Activated naive CD4-positive, alpha-beta T cell treated with anti-CD3 and anti-CD28 coated beads for 36 hours (primary cell): ENCODE results near the gene BSPRY. TPM values are rescaled to one million over a fixed set of nuclear protein-coding genes. Genes with fewer than 3 reads are reported as not detected.
A peak's percentile ranks its signal among the peaks of the same experiment; 100 is the strongest.

Experiments
- CTCF ChIA-PET: fragments of 350-600 bp; sonication (Branson Sonifier 250); formaldehyde crosslinking; loops from one replicate; lab custom pipeline; 2021; ENCODE audit warnings: antibody characterized with exemption; lab: Charles Lee
- DNase-seq: peaks from one replicate; pipeline ENCODE4 v3.0.0-alpha.2; 2020
- H3K27ac Mint-ChIP-seq: one replicate; pipeline ENCODE4 v1.8.0; 2021; ENCODE audit warnings: mild to moderate bottlenecking, mixed read lengths
- H3K27me3 Mint-ChIP-seq: one replicate; pipeline ENCODE4 v1.8.0; 2021; ENCODE audit warnings: low read depth, mixed read lengths
- H3K36me3 Mint-ChIP-seq: one replicate; pipeline ENCODE4 v1.8.0; 2021; ENCODE audit warnings: low read depth, mixed read lengths
- H3K4me1 Mint-ChIP-seq: one replicate; pipeline ENCODE4 v1.8.0; 2021; ENCODE audit warnings: low read depth, mixed read lengths
- H3K4me3 Mint-ChIP-seq: one replicate; pipeline ENCODE4 v1.8.0; 2021; ENCODE audit warnings: mild to moderate bottlenecking, moderate library complexity, mixed read lengths
- H3K9me3 Mint-ChIP-seq: one replicate; pipeline ENCODE4 v1.8.0; 2021; ENCODE audit warnings: mixed read lengths
- intact Hi-C: fragments of 100-400 bp; cut with micrococcal nuclease; formaldehyde crosslinking; loops from one replicate; pipeline ENCODE4 v1.15.1; 2023
- total RNA-seq, 2 experiments: library from RNA; stranded (reverse); gene quantifications; one replicate each; pipeline ENCODE4 v1.2.3, GENCODE V29; 2021

BSPRY gene
- total RNA-seq, 2 experiments from 2014 or later = 7.7 to 8.3 TPM

- CTCF ChIA-PET = no interaction called here
- peak overlapping the region; percentile 50 for H3K27ac Mint-ChIP-seq
- no peaks in the 10 kb centered on the region for H3K36me3 Mint-ChIP-seq
- peaks cover 4% of the 10 kb centered on the region for H3K27me3 Mint-ChIP-seq
- H3K4me1 Mint-ChIP-seq = peaks cover 62% of the 10 kb centered on the region
- H3K4me3 Mint-ChIP-seq = no peak overlapping the region
- intact Hi-C loops = no loop called here
- H3K9me3 Mint-ChIP-seq = no peaks in the 10 kb centered on the region
- peak; percentile 48 for DNase-seq
Measured at GRCh38 chr9:113343732-113344231, 5.6 kb upstream of the BSPRY start.

- DNase-seq = no peak
- no peaks in the 10 kb centered on the region for H3K36me3 Mint-ChIP-seq
- no peaks in the 10 kb centered on the region for H3K9me3 Mint-ChIP-seq
- no peak overlapping the region for H3K4me3 Mint-ChIP-seq
- peaks cover under 1% of the 10 kb centered on the region for H3K27me3 Mint-ChIP-seq
- H3K4me1 Mint-ChIP-seq = peaks cover 62% of the 10 kb centered on the region
- H3K27ac Mint-ChIP-seq = peak overlapping the region; percentile 73
- CTCF ChIA-PET = interaction anchor here (1.2 kb wide), 1 partner anchor 56 kb away, joined by 5 read pairs; the partner anchor contains the start of gene ALAD
- intact Hi-C loops = no loop called here
Measured at GRCh38 chr9:113345190-113345589, 4.2 kb upstream of the BSPRY start.

GRCh38 chr9:113345671-113346070, 3.7 kb upstream of the BSPRY start:
- Mint-ChIP-seq H3K9me3 (no peaks in the 10 kb centered on the region), H3K4me1 (peaks cover 62% of the 10 kb centered on the region), H3K36me3 (no peaks in the 10 kb centered on the region), H3K4me3 (no peak overlapping the region), H3K27me3 (peaks cover 5% of the 10 kb centered on the region), H3K27ac (peak overlapping the region; percentile 73)
- CTCF ChIA-PET = interaction anchor here (1.2 kb wide), 1 partner anchor 56 kb away, joined by 5 read pairs; the partner anchor contains the start of gene ALAD
- no peak for DNase-seq
- intact Hi-C loops = no loop called here

GRCh38 chr9:113348437-113348836, 904 bp upstream of the BSPRY start:
- intact Hi-C loops = loop anchor here (1.0 kb wide), 2 partner anchors 8 to 62 kb away; partner anchors contain the start of genes C9orf43, POLE3 and WDR31
- Mint-ChIP-seq H3K27me3 (peaks cover 22% of the 10 kb centered on the region), H3K4me3 (peak overlapping the region; percentile 22), H3K9me3 (no peaks in the 10 kb centered on the region), H3K4me1 (peaks cover 64% of the 10 kb centered on the region), H3K36me3 (no peaks in the 10 kb centered on the region), H3K27ac (no peak overlapping the region)
- CTCF ChIA-PET = interaction anchor here (0.7 to 1.3 kb wide), 5 partner anchors 38 to 230 kb away, joined by 3 to 5 read pairs (median 3); no protein-coding TSS in a partner anchor
- DNase-seq = no peak

- intact Hi-C loops = loop anchor here (1.0 kb wide), 1 partner anchor 232 kb away; no protein-coding TSS in a partner anchor
- Mint-ChIP-seq H3K36me3 (no peaks in the 10 kb centered on the region), H3K4me1 (peaks cover 61% of the 10 kb centered on the region), H3K27ac (no peak overlapping the region), H3K4me3 (peak overlapping the region; percentile 73), H3K27me3 (peaks cover 26% of the 10 kb centered on the region), H3K9me3 (no peaks in the 10 kb centered on the region)
- CTCF ChIA-PET = interaction anchor here (0.8 to 1.7 kb wide), 5 partner anchors 17 to 76 kb away, joined by 3 to 5 read pairs (median 3); no protein-coding TSS in a partner anchor
- DNase-seq = no peak
Measured at GRCh38 chr9:113349066-113349444, 286 bp upstream of the BSPRY start.

GRCh38 chr9:113350107-113350661, 843 bp downstream of the BSPRY start:
- Mint-ChIP-seq H3K36me3 (no peaks in the 10 kb centered on the region), H3K4me1 (peaks cover 58% of the 10 kb centered on the region), H3K9me3 (no peaks in the 10 kb centered on the region), H3K27me3 (peaks cover 26% of the 10 kb centered on the region), H3K27ac (peak overlapping the region; percentile 84), H3K4me3 (peak overlapping the region; percentile 87)
- intact Hi-C loops = loop anchor here (2.0 kb wide), 3 partner anchors 51 to 167 kb away; partner anchors contain the start of genes ALAD, CDC26 and PRPF4
- CTCF ChIA-PET = interaction anchor here (0.9 to 1.9 kb wide), 8 partner anchors 8 to 77 kb away, joined by 3 to 8 read pairs (median 3); partner anchors contain the start of genes CDC26, PRPF4 and WDR31
- DNase-seq = peak; percentile 62

GRCh38 chr9:113350937-113351336, 1.6 kb downstream of the BSPRY start:
- CTCF ChIA-PET = interaction anchor here (0.9 to 1.9 kb wide), 7 partner anchors 9 to 76 kb away, joined by 3 to 8 read pairs (median 3); partner anchors contain the start of genes CDC26, PRPF4 and WDR31
- H3K4me3 Mint-ChIP-seq = peak overlapping the region; percentile 87
- no peaks in the 10 kb centered on the region for H3K9me3 Mint-ChIP-seq
- intact Hi-C loops = loop anchor here (1.0 to 2.0 kb wide), 4 partner anchors 25 to 166 kb away; partner anchors contain the start of genes ALAD, CDC26, HDHD3 and PRPF4
- peaks cover 50% of the 10 kb centered on the region for H3K4me1 Mint-ChIP-seq
- peaks cover 26% of the 10 kb centered on the region for H3K27me3 Mint-ChIP-seq
- H3K27ac Mint-ChIP-seq = peak overlapping the region; percentile 84
- no peaks in the 10 kb centered on the region for H3K36me3 Mint-ChIP-seq
- peak; percentile 68 for DNase-seq

- Mint-ChIP-seq H3K9me3 (no peaks in the 10 kb centered on the region), H3K27me3 (peaks cover 29% of the 10 kb centered on the region), H3K4me1 (peaks cover 43% of the 10 kb centered on the region), H3K36me3 (no peaks in the 10 kb centered on the region), H3K27ac (no peak overlapping the region), H3K4me3 (no peak overlapping the region)
- DNase-seq = no peak
- CTCF ChIA-PET = interaction anchor here (1.0 kb wide), 1 partner anchor 42 kb away, joined by 5 read pairs; no protein-coding TSS in a partner anchor
- intact Hi-C loops = no loop called here
Measured at GRCh38 chr9:113352006-113352405, 2.7 kb downstream of the BSPRY start.

- no peaks in the 10 kb centered on the region for H3K36me3 Mint-ChIP-seq
- H3K27ac Mint-ChIP-seq = no peak overlapping the region
- no peaks in the 10 kb centered on the region for H3K9me3 Mint-ChIP-seq
- CTCF ChIA-PET = no interaction called here
- no peak for DNase-seq
- no peak overlapping the region for H3K4me3 Mint-ChIP-seq
- H3K4me1 Mint-ChIP-seq = peaks cover 40% of the 10 kb centered on the region
- peaks cover 29% of the 10 kb centered on the region for H3K27me3 Mint-ChIP-seq
- intact Hi-C loops = no loop called here
Measured at GRCh38 chr9:113352411-113352810, 3.1 kb downstream of the BSPRY start.

GRCh38 chr9:113355040-113355596, 5.8 kb downstream of the BSPRY start:
- Mint-ChIP-seq H3K4me1 (peaks cover 22% of the 10 kb centered on the region), H3K36me3 (no peaks in the 10 kb centered on the region), H3K4me3 (no peak overlapping the region), H3K9me3 (no peaks in the 10 kb centered on the region), H3K27ac (no peak overlapping the region), H3K27me3 (peaks cover 29% of the 10 kb centered on the region)
- no peak for DNase-seq
- intact Hi-C loops = no loop called here
- CTCF ChIA-PET = interaction anchor here (0.6 kb wide), 1 partner anchor 35 kb away, joined by 4 read pairs; no protein-coding TSS in a partner anchor

- Mint-ChIP-seq H3K27me3 (peaks cover 18% of the 10 kb centered on the region), H3K4me3 (no peak overlapping the region), H3K36me3 (no peaks in the 10 kb centered on the region), H3K4me1 (peaks cover 17% of the 10 kb centered on the region), H3K9me3 (no peaks in the 10 kb centered on the region), H3K27ac (no peak overlapping the region)
- intact Hi-C loops = no loop called here
- CTCF ChIA-PET = no interaction called here
- DNase-seq = no peak
Measured at GRCh38 chr9:113356686-113357292, 7.4 kb downstream of the BSPRY start.

GRCh38 chr9:113359385-113359784, 10.0 kb downstream of the BSPRY start:
- no peak for DNase-seq
- Mint-ChIP-seq H3K36me3 (no peaks in the 10 kb centered on the region), H3K27ac (no peak overlapping the region), H3K4me3 (no peak overlapping the region), H3K27me3 (peaks cover 3% of the 10 kb centered on the region), H3K4me1 (peaks cover 11% of the 10 kb centered on the region), H3K9me3 (no peaks in the 10 kb centered on the region)
- CTCF ChIA-PET = interaction anchor here (0.6 kb wide), 1 partner anchor 273 kb away, joined by 3 read pairs; no protein-coding TSS in a partner anchor
- intact Hi-C loops = no loop called here
